ENCODE measurements around the gene CFAP157. TPM values are rescaled to one million over a fixed set of nuclear protein-coding genes. Genes with fewer than 3 reads are reported as not detected.
A peak's percentile ranks its signal among the peaks of the same experiment; 100 is the strongest.

The CFAP157 gene
- total and polyA plus RNA-seq, 8 donors, result 0.35 to 12.6 (median 8.4) TPM

DNA sequence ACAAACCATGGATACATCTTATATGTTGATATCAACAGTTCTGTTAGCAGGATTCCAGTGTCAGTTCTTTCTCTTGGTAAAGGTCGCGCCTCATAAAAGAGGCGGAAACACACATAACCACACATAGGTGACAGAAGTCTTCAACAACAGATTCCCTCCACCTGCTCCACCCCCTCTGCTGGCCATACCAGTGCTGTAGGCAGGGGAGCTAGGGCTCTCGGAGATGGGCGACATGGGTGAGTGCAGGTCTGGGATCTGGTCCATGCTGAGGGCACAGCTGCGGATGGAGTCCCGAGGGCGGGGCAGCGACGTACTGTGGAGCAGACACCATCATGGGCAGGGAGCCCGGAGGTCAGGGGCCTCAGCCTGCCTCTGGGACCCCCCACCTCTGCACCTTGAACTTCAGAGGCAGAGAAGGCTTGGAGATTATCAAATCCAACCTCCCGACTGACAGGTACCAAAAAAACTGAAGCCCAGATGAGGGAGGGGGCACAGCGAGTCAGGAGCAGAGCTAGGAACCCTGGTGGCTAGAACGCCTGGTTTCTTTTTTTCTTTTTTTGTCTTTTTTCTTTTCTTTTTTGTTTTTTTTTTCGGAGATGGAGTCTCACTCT is 40.3 kb downstream of the CFAP157 start:
- intact Hi-C loops (cut with DNase I), result no loop called here
- TF ChIP-seq, protein P1, sequence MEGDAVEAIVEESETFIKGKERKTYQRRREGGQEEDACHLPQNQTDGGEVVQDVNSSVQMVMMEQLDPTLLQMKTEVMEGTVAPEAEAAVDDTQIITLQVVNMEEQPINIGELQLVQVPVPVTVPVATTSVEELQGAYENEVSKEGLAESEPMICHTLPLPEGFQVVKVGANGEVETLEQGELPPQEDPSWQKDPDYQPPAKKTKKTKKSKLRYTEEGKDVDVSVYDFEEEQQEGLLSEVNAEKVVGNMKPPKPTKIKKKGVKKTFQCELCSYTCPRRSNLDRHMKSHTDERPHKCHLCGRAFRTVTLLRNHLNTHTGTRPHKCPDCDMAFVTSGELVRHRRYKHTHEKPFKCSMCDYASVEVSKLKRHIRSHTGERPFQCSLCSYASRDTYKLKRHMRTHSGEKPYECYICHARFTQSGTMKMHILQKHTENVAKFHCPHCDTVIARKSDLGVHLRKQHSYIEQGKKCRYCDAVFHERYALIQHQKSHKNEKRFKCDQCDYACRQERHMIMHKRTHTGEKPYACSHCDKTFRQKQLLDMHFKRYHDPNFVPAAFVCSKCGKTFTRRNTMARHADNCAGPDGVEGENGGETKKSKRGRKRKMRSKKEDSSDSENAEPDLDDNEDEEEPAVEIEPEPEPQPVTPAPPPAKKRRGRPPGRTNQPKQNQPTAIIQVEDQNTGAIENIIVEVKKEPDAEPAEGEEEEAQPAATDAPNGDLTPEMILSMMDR (IDR thresholded peaks at IDR 0.05), result no peak
- DNase-seq, result no peak
- no peak for ATAC-seq
- Histone ChIP-seq H3K36me3 (peaks cover 0 to 96% of the 10 kb centered on the region in 2 donors), H3K9me3 (no peaks in the 10 kb centered on the region), H3K27ac (no peak overlapping the region), H3K4me3 (no peak overlapping the region), H3K4me1 (peaks cover 0 to 7% of the 10 kb centered on the region in 2 donors), H3K27me3 (no peaks in the 10 kb centered on the region)

DNA sequence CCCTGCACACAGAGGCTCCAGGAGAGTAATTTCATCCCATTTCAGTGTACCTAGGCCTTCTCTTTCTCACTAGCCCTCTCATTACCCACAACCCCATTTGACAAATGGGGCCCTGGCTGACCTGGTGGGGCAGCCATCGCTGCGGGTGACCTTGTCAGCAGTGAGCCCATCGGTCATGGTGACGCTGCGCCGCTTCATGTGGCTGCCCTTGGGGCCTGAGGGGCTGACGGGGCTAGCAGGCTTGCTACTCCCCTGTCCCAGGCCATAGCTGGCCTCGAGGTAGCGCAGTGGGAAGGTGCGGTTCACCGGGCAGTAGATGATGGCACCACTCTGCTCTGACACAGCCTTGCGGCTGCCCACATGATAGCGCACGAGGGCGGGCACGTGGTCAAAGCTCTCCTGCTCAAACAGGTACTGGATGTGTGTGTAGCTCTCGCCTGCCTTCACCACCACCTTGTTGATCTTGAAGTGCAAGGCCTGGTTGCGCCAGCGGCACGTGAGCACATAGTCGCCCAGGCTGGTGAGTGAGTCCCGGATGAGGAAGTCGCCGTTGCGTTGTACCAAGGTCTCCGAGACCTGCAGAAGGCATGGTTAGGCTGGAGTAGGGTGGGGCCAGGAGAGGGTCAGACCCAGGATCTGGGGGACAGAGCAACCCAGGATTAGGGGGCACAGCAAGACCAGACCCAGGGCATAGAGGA is 42.5 kb downstream of the CFAP157 start:
- Histone ChIP-seq H3K27ac (no peak overlapping the region), H3K9me3 (no peaks in the 10 kb centered on the region), H3K27me3 (peaks cover 2 to 13% of the 10 kb centered on the region in 2 donors), H3K36me3 (peaks cover 0 to 87% of the 10 kb centered on the region in 2 donors), H3K4me1 (peaks cover 0 to 6% of the 10 kb centered on the region in 2 donors), H3K4me3 (no peak overlapping the region)
- ATAC-seq (no peak), DNase-seq (no peak)
- TF ChIP-seq, protein P1 (IDR thresholded peaks at IDR 0.05), result no peak
- intact Hi-C loops (cut with DNase I), result no loop called here

DNA sequence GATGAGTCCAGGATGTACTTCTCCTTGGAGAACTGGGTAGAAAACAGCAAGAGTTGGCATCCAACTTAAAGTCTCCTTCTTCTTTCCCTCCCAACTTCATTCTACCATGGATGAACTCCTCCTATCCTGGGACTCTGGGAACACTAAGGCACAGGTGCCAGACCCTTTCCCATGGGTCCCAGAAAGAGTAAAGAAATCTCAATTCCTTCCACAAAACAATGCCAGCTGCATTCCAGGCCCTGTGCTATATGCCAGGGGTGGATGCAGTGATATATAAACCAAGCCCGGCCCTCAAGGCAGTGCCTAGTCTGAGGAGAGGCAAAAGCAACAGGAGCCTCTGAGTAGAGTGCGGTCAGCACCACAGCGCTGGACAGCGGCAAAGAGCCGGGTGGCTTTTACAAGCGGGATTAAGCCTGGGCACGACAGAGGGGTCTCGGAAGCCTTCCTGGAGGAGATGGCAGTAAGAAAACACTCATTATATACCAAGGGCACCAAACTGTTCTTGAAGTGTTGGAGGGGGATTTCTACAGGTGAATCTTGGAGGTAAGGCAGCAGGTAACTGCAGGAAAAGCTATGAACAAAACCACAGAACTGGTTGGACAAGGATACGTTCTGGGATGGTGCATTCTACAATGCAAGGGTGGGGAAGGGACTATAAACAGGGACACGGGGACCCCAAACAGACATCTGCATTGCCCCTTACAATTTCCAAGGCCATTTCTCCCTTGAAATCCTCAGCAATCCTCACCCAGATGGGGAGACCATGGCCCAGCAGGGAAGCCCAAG is 44.7 kb downstream of the CFAP157 start:
- TF ChIP-seq, protein P1 (IDR thresholded peaks at IDR 0.05), result no peak
- no peak overlapping the region for H3K27ac ChIP-seq
- H3K9me3 ChIP-seq, result no peaks in the 10 kb centered on the region
- peaks cover 0 to 15% of the 10 kb centered on the region in 2 donors for H3K4me1 ChIP-seq
- intact Hi-C loops (cut with DNase I), result no loop called here
- H3K4me3 ChIP-seq, result no peak overlapping the region
- ATAC-seq (peak; percentile 65), DNase-seq (no peak)
- H3K27me3 ChIP-seq, result peaks cover 18 to 35% of the 10 kb centered on the region in 2 donors
- peaks cover 0 to 80% of the 10 kb centered on the region in 2 donors for H3K36me3 ChIP-seq

DNA sequence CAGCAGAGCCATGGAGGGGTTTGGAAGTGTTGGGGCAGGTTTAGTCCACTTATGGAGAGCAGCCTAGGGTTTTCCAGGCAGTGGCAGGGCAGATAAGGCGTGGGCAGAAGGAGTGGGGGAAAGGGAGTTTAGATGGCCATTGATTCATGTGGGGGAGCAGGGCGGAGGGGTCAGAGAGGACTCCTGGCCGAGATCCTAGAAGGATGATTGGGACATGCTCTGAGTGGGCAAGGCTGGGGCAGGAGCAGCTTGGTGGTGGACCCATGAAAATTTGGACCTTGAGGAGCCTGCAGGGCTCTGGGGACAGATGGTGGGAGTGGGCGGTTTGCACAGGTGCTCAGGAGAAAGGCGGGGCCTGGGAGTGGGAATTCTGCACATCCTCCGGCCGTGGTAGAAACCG is 46.4 kb downstream of the CFAP157 start:
- intact Hi-C loops (cut with DNase I), result no loop called here
- ATAC-seq (no peak), DNase-seq (no peak)
- Histone ChIP-seq H3K4me1 (peaks cover 0 to 15% of the 10 kb centered on the region in 2 donors), H3K27ac (peak overlapping the region in 1 of 2 donors; percentile 28), H3K27me3 (peaks cover 18 to 37% of the 10 kb centered on the region in 2 donors), H3K36me3 (peaks cover 0 to 66% of the 10 kb centered on the region in 2 donors), H3K4me3 (no peak overlapping the region), H3K9me3 (no peaks in the 10 kb centered on the region)
- TF ChIP-seq, protein P1 (IDR thresholded peaks at IDR 0.05), result no peak

DNA sequence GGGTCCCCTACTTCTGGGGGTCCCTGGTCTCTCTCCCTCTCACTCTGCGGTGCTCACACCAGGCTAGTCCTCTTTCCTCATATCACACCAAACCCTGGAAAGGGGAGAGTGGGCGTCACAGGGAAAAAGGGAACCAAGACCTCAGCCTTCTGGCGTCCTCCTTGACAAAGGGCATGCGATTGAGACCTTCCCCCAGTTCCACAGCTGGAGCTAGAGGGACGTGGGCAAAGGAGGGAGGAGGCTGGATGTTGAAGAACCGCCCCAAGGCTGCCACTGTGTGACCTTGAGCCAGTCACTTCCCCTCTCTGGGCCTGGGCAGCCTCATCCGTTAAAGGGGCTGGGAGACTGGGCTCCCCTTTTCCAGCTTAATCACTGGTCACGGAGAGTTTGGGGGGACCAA is 46.8 kb downstream of the CFAP157 start:
- no peak overlapping the region for H3K4me3 ChIP-seq
- peak overlapping the region in 1 of 2 donors; percentile 28 for H3K27ac ChIP-seq
- H3K36me3 ChIP-seq, result peaks cover 0 to 62% of the 10 kb centered on the region in 2 donors
- H3K4me1 ChIP-seq, result peaks cover 0 to 15% of the 10 kb centered on the region in 2 donors
- ATAC-seq (no peak), DNase-seq (no peak)
- no peaks in the 10 kb centered on the region for H3K9me3 ChIP-seq
- TF ChIP-seq, protein P1 (IDR thresholded peaks at IDR 0.05), result no peak
- intact Hi-C loops (cut with DNase I), result no loop called here
- H3K27me3 ChIP-seq, result peaks cover 18 to 37% of the 10 kb centered on the region in 2 donors

All from left lung (tissue), 10 donors.